NK-92 treated with Interleukin-12 subunit alpha and Interleukin-12 subunit beta, amount 100 ng/mL, for 24 hours (cell line): ENCODE results near the gene COL4A5.

Source experiments
- DNase-seq: peaks from one replicate; lab custom pipeline; 2025; lab: John Stamatoyannopoulos, UW

COL4A5 gene

DNA sequence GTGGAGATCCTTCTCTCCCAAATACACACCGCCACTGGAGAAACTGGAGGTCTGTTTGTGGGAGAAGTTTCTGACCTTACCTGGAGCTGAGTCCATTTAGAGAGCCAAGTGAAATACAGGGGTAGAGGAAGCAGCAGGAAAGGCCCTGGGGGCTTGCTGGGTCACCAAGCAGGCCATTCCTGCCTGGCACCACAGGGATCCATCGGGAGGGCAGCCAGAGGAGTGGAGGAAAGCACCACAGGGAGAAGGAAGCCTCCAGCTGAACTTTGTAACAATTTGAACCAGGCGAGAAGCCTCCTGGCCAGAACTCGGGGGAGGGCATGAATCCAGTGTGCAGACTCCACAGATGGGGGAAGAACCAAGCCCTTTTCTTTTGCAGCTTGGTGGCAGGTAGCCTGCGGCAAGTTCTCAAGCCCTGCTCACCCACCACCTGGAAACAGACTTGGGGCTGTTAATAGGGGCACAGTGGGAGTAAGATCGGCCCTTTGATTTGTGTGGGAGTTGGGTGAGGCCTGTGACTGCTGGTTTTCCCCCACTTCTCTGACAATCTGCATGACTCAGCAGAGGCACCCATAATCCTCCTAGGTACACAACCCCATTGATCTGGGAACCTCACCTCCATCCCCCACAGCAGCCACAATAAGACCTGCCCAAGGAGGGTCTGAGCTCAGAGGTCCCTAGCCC lies 202.1 kb downstream of the COL4A5 start:
- no peak for DNase-seq

DNA sequence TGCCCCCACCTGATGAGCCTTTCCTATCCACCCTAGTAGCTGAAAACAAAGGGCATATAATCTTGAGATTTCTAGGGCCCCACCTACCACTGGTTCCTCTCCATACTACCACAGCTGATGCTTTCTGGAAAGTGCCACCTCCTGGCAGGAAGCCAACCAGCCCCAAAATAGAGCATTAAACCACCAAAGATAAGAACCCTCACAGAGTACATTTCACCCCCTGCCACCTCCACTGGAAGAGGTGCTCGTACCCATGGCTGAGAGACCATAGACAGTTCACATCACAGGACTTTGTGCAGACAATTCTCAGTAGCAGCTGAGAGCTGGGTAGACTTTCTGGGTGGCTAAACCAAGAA lies 202.6 kb downstream of the COL4A5 start:
- no peak for DNase-seq

DNA sequence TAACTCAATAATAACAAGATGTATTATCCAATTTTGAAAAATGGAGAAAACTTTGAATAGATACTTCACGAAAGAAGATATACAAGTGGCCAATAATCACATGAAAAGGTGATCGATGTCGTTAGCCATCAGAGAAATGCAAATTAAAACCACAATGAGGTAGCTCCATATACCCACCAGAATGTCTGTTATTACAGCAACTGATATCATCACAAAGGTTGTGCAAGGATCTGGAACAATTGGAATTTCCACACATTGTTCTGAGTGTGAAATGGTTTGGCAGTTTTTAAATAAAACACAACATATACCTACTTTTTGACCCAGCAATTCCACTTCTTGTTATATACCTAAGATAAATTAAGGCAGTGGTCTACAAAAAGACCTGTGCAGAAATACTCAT lies 225.1 kb downstream of the COL4A5 start:
- DNase-seq: no peak

DNA sequence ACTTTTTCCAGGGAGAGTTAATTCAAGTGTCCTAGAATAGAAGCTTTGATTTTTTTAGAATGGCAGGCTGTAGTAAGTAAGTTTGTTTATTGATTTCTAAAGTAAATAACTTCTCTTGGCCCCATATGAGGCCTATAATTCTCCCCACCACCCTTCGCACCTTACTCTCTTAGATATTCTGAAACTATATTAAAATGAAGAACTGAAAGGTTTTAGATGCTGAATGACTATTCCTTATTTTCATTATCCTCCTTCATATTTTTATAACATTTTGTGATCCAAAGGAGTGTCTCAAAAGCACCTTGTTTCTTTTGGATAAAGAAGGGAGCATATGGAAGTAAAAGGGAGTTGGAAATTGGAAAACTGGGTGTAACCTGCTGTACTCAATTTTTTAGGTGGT lies 226.5 kb downstream of the COL4A5 start:
- no peak for DNase-seq

- DNase-seq: no peak
Measured at GRCh38 chrX:108671526-108671925, 231.9 kb downstream of the COL4A5 start.

GRCh38 chrX:108696690-108697089 lies 257.1 kb downstream of the COL4A5 start:
- no peak for DNase-seq

- no peak for DNase-seq
Measured at GRCh38 chrX:108699368-108699767, 259.7 kb downstream of the COL4A5 start.

GRCh38 chrX:108701633-108702032 lies 262.0 kb downstream of the COL4A5 start:
- DNase-seq: no peak

DNA sequence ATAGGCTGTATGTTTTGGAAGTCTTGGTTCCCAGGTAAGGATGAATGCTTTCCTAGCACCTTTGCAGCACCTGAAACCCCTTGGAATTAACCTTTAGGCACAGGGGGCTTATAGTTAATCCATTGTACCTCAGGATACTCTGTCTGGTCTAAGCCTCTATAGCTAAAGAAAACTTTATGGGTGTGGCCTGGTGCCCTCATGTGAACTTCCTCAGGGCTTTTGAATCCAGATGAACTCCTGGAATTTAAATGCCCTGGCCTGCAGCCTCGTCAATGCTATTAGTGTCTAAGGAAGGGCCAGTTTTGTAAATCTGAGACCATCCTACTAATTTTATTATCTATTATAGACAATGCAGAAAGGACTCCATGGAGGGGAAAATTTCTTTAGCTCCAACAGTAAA lies 262.9 kb downstream of the COL4A5 start:
- DNase-seq: no peak

DNA sequence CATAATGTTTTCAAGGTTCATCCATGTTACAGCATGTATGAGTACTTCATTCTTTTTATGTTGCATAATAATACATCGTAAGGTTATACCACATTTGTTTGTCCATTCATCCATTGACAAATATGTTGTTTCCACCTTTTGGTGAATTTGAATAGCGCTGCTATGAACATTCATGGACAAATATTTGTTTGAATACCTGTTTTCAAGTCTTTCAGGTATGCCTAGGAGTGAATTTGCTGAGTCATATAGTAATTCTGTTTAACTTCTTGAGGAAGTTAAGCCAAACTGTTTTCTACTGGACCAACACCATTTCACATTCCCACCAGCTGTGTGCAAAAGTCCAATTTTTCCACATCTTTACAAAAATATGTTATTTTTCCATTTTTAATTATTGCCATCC lies 265.2 kb downstream of the COL4A5 start:
- DNase-seq: no peak

DNA sequence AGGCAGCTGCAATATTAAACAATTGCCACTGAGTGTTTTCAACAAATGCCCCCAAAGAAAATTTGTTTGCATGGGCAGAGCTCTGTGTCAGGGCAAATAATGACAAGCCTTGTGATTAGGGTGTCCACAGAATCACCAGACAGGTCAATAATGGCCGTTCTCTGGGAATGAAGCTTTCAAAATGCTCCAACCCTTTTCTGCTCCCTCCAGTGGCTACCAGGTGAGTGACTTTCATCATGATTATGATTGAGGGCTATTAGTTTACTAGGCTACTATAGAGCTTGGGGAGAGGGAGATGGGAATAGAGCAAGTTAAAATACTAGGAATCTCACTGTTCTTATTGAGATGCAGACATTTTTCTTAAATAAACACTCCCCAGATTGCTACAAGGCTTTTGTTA lies 273.2 kb downstream of the COL4A5 start:
- DNase-seq: no peak

DNA sequence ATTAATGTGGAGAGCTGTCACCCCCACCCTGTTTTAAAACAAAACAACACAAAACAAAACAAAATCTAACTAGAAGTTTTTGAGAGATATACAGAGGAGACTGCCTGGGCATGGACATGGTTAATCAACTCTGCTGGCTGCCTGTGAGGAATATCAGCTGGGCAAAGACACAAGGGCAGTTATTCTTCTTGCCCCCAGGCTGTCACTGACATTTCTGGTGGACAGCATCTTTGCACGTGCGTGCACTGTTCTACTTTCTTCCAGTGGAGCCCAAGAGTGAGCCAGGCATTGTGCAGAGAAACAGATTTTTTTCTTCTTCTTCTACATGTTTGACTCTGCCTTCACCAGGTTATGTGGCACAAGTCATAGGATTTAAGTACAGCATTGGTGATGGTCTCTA lies 282.9 kb downstream of the COL4A5 start:
- DNase-seq: no peak

DNA sequence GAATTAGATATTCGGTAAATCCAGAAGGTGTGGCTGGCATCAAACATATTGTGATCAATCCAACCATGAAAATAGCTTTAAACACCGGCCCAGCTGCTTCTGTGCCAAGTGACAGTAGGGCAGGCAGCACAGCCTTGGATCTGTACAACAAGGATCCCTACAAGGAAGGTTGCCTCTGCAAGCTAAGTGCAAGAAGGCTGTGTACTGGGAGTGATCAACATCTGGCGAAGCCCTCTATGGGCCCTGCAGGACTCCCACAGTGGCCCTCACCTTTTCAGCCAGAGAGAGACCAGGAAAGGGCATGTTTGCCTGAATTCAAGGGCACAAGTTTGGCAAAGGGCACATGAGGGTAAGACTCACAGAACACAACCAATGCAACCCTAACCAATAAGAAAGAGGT lies 287.1 kb downstream of the COL4A5 start:
- no peak for DNase-seq

DNA sequence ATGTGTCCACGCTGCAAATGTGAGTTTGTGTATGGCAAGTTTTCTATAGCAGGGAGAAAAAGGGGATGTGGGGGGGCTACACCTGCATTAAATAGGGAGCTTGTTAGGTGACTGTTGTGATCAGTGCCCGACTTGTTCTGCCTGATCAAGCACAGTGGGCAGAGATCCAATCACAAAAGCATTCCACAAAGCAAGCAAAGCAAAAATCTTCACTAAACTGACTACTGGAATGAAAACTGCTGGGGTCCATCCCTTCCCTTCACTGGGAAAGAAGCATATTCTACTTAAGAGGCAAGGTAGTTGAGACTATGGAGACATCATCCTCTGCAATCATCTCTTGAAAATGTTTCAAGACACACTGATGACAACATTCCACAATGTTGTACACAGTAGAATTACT lies 291.5 kb downstream of the COL4A5 start:
- no peak for DNase-seq

- DNase-seq: no peak
Measured at GRCh38 chrX:108732630-108733321, 293.1 kb downstream of the COL4A5 start.

GRCh38 chrX:108734426-108734825 lies 294.8 kb downstream of the COL4A5 start:
- DNase-seq: no peak

GRCh38 chrX:108735091-108735678 lies 295.5 kb downstream of the COL4A5 start:
- no peak for DNase-seq

DNA sequence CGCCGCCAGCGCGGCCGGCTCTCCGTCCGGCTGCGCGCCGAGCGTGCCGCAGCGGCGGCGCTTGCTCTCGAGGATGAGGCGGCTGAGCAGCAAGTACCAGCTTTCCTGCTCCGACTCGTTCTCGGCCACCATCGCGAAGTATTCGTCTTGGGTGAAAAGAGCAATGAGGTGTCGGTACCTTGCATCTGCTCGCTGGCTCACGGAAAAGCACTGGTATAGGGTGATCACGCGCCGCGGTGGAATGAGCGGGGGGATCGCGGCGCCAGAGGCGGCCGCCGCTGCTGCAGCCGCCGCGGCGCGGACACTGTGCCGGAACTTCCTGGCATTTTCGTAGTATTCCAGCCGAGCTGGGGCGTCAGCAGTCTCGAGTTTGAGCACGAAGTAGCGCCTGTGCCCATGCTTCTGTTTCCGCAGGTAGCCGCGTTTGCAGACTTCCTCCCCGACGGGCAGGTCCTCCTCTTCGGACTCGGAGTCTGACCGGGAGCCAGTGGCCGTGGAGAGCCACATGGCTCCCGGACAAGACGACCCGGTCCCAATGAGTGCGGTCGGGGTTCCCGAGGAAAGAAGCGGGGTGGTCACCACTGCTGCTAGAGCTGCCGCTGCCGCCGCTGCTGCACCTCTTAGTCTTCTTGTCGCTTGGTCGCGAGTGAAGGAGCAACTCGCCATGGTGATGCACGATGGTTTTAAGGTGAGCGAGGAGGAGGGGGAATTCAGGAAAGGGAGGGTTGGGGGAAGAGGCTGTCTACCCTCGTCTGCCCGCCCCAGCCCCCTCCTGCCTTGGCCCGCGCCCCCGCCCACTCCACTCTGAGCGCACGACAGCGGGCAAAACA lies 296.3 kb downstream of the COL4A5 start:
- DNase-seq: no peak

- DNase-seq: no peak
Measured at GRCh38 chrX:108736509-108737479, 297.2 kb downstream of the COL4A5 start, which contains the start of gene IRS4. Gene IRS4, minus strand, starts transcription at chrX:108736563.

DNA sequence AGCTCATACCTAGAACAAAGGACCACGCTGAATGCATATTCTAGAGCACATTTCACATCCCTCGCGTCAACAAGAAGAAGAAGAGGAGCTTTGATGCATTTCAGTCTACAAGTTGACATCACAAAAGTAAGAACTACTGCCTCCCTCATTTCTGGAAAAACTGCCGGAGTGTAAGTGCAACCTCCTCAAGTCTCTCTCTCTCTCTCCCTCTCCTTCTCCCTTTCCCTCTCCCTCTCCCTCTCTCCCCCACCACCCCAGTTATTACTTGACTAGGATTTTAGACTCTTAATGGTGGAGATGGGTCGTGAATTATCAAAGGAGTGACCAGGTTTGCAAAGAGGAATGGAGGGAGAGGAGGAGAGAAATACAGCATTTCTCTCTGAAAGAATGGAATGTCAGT lies 298.1 kb downstream of the COL4A5 start:
- no peak for DNase-seq

DNA sequence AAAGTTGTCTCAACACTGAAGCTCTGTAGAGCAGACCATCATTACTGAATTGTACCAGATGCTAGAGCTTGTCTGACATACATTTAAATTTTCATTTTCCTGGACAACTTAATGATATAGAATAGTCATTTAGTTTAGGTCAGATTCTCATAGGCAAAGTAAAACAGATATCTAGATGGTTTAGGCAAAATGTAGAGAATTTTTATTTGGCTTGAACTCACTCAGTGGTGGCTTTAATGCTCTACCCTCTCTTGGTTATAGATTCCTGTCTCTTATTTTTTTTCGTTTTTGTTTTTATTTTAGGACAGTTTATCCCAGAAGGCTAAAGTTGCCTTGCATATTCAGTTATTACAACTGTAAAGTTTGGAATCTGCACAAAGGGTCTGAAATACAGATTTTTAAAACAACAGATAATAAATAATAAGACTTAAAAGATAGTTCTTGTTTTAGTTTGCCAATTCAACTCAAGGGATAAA lies 300.7 kb downstream of the COL4A5 start:
- no peak for DNase-seq
